ENCODE data around the gene ANGPT4.

The ANGPT4 gene, protein sequence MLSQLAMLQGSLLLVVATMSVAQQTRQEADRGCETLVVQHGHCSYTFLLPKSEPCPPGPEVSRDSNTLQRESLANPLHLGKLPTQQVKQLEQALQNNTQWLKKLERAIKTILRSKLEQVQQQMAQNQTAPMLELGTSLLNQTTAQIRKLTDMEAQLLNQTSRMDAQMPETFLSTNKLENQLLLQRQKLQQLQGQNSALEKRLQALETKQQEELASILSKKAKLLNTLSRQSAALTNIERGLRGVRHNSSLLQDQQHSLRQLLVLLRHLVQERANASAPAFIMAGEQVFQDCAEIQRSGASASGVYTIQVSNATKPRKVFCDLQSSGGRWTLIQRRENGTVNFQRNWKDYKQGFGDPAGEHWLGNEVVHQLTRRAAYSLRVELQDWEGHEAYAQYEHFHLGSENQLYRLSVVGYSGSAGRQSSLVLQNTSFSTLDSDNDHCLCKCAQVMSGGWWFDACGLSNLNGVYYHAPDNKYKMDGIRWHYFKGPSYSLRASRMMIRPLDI

GRCh38 chr20:916125-916799, at the start of gene ANGPT4:
TSS of gene ANGPT4 (minus strand) at chr20:916334. CDS start at chr20:916214, 120 bp downstream.
- DNase-seq (ENCODE audit: low read depth in 2 of 2), result no peak

- no peak for DNase-seq (ENCODE audit: low read depth in 2 of 2)
Observed at GRCh38 chr20:963795-964194, 47.7 kb upstream of the ANGPT4 start.

DNA sequence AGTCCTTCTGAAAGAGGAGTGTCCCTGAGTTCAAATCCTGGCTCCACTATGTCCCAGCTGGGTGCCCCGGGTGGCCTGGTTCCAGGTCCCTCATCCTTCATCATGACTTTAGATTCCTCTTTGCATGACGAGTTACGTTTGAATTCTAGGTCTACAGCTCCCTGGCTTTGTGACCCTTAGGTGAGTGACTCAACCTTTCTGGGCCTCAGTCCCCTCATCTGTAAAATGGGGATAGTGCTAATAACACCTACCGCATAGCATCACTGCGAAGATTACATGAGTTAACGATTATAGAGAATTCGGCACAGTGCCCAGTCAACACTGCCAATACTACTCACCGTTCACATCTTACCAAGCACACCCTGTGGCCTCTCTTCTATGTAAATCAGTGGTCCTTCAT, 46.5 kb upstream of the ANGPT4 start:
- DNase-seq (ENCODE audit: low read depth in 2 of 2), result no peak

DNA sequence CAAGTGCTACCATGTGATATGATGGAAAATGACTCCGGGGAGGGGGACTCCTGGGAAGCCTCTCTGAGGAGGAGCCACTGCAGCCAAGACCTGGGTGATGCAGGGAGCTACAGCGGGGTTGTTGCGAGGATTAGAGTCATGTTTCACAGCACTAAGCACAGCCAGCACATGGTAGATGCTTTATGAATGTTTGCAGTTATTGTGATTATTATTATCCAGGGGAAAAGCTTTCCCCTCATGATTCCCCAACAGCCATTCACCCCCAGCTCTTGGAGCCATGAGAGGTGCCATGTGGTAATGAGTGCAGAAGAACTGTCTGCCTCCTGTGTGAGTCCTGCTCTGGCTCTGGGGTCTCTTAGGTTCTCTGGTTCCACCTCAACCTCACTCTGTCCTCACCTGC, 46.1 kb upstream of the ANGPT4 start:
- DNase-seq (ENCODE audit: low read depth in 2 of 2), result no peak

DNA sequence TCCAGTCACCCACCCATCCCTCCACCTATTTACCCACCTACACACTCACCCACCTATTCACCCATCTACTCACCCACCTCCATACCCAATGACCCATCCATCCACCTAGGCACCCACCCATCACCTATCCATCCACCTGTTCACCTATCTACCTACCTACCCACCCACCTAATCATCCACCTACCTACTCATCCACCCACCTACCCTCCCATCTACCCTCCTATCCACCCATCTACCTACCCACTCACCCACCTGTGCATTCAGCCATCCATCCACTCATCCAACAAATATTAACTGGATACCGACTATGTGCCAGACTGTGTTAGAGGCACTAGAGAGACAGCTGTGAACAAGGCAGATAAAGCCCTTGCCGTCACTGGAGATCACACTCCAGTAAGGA, 45.6 kb upstream of the ANGPT4 start:
- DNase-seq (ENCODE audit: low read depth in 2 of 2), result no peak

GRCh38 chr20:959996-960615, 44.0 kb upstream of the ANGPT4 start:
- DNase-seq (ENCODE audit: low read depth in 2 of 2), result no peak

GRCh38 chr20:958936-959815, 43.0 kb upstream of the ANGPT4 start:
- no peak for DNase-seq (ENCODE audit: low read depth in 2 of 2)

DNA sequence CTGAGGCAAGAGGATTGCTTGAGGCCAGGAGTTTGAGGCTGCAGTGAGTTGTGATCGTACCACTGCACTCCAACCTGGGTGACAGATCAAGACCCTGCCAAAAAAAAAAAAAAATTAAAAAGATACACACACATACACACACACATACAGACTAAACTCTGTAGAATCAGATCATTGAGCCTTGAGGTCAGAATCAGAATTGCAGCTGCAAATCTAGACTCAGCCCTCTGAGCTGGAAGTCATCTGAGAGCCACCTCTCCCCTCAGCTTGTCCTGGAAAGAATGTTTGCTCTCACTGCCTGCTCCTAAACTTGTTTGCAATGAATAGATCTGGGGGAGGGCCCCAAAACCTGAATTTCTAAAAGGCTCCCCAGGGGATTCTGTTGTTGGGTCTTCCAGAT, 41.4 kb upstream of the ANGPT4 start:
- no peak for DNase-seq (ENCODE audit: low read depth in 2 of 2)

DNA sequence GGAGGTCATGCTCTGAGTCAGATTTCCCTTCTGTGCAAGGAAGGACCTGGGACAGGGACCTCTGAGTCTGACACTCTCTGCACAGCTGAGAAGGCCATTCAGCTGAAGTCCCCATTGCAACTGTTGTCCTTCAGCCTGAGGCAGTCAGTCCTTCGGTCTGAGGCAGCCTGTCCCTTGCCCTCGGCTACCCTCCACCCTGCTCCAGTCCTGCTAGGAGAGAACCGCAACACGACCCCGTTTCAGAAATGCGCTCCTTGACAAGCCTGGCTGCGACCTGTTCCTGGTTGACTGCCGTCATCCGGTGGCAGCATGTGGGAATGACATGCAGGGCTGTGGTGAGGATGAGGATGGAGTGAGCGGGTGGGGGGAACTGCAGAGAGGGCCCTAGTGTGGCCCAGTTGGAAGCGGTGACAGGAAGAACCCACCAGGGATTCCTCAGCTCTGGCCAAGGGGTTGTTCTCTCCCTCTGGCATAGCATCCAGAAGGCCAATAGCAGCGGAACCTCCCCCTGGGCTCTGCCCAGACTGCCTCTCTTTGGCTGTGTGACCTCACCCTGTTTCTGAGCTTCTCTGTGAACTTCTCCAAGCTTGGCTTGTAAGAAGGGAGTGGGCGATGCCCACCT, 40.3 kb upstream of the ANGPT4 start:
- peak in 1 of 2 experiments; percentile 9 for DNase-seq (ENCODE audit: low read depth in 2 of 2)

GRCh38 chr20:955656-956055, 39.5 kb upstream of the ANGPT4 start:
- DNase-seq (ENCODE audit: low read depth in 2 of 2), result no peak

GRCh38 chr20:955111-955510, 39.0 kb upstream of the ANGPT4 start:
- DNase-seq (ENCODE audit: low read depth in 2 of 2), result no peak

GRCh38 chr20:953742-954141, 37.6 kb upstream of the ANGPT4 start:
- DNase-seq (ENCODE audit: low read depth in 2 of 2), result no peak

DNA sequence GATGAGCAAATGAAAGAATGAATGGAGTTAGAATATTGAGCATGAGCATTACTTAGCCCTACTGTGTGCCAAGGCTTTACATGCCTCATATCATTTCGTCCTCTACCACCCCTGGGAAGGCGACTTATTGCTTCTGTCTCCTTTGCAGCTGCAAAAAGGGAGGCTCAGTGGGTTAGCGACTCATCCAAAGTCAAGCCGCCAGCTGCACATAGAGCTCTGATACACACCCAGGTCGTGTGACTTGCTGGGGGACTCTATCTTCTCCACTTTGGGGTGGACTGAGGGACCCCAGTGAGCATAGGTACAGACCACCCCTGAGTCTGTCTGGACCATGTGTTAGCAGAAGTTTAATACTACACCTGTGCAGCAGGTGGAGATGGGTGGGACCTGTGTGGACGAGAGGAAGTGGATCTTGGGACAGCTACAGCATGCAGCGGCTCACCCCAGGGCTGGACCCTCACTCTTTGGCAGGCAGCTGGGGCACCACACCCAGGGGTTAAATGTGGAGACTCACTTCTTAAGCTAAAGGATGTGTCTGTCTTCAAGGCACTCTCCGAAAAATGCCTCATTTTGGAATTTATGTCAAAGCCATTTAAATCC, 36.2 kb upstream of the ANGPT4 start:
- DNase-seq (ENCODE audit: low read depth in 2 of 2), result no peak

DNA sequence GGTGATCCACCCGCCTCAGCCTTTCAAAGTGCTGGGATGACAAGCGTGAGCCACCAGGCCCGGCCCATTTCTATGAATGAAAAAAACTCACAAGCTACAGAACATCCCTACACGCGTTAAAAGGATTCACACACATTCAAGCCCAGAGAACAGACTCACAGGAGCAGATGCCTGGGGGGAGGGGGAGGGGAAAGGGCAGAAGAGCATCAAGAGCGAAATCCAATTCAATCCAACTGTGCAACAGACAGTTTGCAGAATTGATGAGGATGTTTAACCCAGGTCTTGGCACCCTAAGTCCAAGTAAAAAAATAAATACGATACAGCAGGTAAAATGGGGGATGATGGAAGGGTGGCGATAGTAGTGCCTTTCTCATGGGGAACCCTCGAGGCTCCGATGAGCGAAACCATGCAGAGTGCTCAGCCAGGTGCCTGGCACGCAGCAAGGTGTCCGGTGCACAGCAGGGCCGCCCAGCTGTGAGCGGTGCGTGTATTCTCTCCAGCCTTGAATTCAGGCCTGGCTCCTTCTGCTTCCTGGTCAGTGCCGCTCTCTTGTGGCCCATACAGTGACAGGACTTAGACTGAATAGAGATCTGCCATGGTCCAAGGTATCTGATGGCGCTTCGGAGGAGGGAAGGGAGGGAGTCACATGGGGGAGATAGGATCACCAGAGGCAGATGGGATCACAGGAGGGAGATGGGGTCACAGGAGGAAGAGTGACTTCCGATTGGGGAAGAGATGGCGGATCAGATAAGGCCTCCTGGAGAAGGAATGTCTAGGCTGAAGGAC, 35.4 kb upstream of the ANGPT4 start:
- no peak for DNase-seq (ENCODE audit: low read depth in 2 of 2)

DNA sequence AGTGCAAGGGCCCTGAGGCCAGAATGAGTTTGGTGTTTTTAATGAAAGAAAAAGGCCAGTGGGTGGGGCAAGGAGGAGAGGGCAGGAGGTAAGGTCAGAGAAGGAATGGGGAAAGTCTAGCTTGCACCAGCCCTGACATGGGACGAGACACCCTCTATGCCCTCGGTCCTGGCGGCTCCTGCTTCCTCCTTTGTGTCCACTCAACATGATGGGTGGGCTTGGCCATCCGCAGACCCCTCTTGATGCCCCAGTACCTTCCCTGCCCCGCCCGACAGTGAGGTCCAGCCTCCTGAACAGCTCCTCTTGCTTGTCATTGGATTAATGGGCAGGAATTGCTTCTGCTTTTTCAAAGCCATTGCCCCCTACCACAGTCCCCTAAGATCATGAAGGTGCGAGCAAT, 33.6 kb upstream of the ANGPT4 start:
- DNase-seq (ENCODE audit: low read depth in 2 of 2), result no peak

- no peak for DNase-seq (ENCODE audit: low read depth in 2 of 2)
Observed at GRCh38 chr20:946826-947225, 30.7 kb upstream of the ANGPT4 start.

GRCh38 chr20:945841-946240, 29.7 kb upstream of the ANGPT4 start:
- DNase-seq (ENCODE audit: low read depth in 2 of 2), result no peak

- DNase-seq (ENCODE audit: low read depth in 2 of 2), result no peak
Observed at GRCh38 chr20:944774-945410, 28.8 kb upstream of the ANGPT4 start.

- DNase-seq (ENCODE audit: low read depth in 2 of 2), result no peak
Observed at GRCh38 chr20:944148-944547, 28.0 kb upstream of the ANGPT4 start.

DNA sequence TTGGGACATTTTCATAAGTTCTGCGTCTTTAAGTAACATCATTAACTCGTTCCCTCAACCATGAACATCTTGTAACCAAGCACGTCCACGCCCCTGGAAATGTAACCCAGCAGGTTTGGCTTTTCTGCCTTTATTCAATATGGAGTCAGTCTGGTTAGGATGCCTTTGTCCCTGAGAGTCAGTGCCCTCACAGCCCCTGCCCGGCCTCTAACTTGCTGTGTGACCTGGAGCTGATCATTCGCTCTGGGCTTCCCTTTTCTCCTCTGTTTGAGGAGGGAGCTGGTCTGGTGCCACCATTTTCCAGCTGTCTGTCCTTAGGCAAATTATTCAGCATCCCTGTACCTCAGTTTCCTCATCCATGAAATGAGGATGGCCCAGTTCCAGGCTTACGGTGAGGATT, 26.5 kb upstream of the ANGPT4 start:
- DNase-seq (ENCODE audit: low read depth in 2 of 2), result no peak

Measured in fibroblast of skin of left biceps (primary cell).